HepG2 (cell line): Measurements from ENCODE around the gene CRISPLD2. TPM values are rescaled to one million over a fixed set of nuclear protein-coding genes. Genes with fewer than 3 reads are reported as not detected.

Source experiments
- ARHGAP35 ChIP-seq: sonication (generic); formaldehyde crosslinking; IDR thresholded peaks from 2 replicates; pipeline ENCODE4 v1.9.0; 2022; ENCODE audit warnings: mild to moderate bottlenecking, inconsistent platforms, moderate library complexity, missing genetic modification reagents, borderline replicate concordance
- ISX ChIP-seq: sonication (generic); formaldehyde crosslinking; conservative IDR thresholded peaks from 2 replicates; pipeline ENCODE4 v1.5.0; 2020; ENCODE audit warnings: missing genetic modification reagents
- NAIF1 ChIP-seq: sonication (generic); formaldehyde crosslinking; IDR thresholded peaks from 2 replicates; pipeline ENCODE4 v1.5.0; 2020; ENCODE audit warnings: mild to moderate bottlenecking, missing genetic modification reagents, borderline replicate concordance
- NR3C1 ChIP-seq: sonication (generic); formaldehyde crosslinking; IDR thresholded peaks from 2 replicates; pipeline ENCODE4 v1.4.0; 2020; ENCODE audit warnings: missing genetic modification reagents
- RXRB ChIP-seq: IDR thresholded peaks from 2 replicates; pipeline ENCODE4 v1.6.1; 2016; ENCODE audit warnings: borderline replicate concordance, missing genetic modification reagents, missing compliant biosample characterization
- TAF15 ChIP-seq: fragments of 200-400 bp; formaldehyde crosslinking; IDR thresholded peaks from one replicate; pipeline ENCODE4 v1.6.1; 2018; ENCODE audit warnings: mild to moderate bottlenecking, low read depth, low read length; ENCODE audit not compliant: poor library complexity, severe bottlenecking
- YY1 ChIP-seq: IDR thresholded peaks from 2 replicates; pipeline ENCODE4 v1.6.1; 2011; ENCODE audit warnings: low read length, low read depth, moderate library complexity, mild to moderate bottlenecking; ENCODE audit not compliant: insufficient read depth, insufficient replicate concordance
- ZNF232 ChIP-seq: sonication (generic); formaldehyde crosslinking; IDR thresholded peaks from 2 replicates; pipeline ENCODE4 v1.4.0; 2020; ENCODE audit warnings: missing genetic modification reagents, borderline replicate concordance
- ZNF383 ChIP-seq: sonication (generic); formaldehyde crosslinking; IDR thresholded peaks from 2 replicates; pipeline ENCODE4 v1.4.0; 2020; ENCODE audit warnings: missing genetic modification reagents, mild to moderate bottlenecking, borderline replicate concordance
- polyA plus RNA-seq, 8 experiments: library from polyadenylated mRNA; depleted of rRNA in 3 of 8; stranded (reverse) in 7 of 8; unstranded in 1 of 8; fragments of >200 nt; fragmentation: Illumina TruSeq in 4 of 8; extraction: Trizol in 4 of 8; gene quantifications; 2 replicates each; pipeline versions ENCODE4 v1.2.1 to v1.2.3, GENCODE V29; 2011 to 2016; ENCODE audit warnings: low read depth in 4 of 8, missing spikeins in 1 of 8, mixed read lengths in 1 of 8; ENCODE audit not compliant: insufficient read depth in 1 of 8
- total RNA-seq, 5 experiments: library from RNA; depleted of rRNA; stranded (reverse); fragments of >200 nt; fragmentation: Illumina TruSeq; extraction: Trizol; gene quantifications; 2 replicates each; pipeline ENCODE4 v1.2.3, GENCODE V29; 2016; ENCODE audit warnings: low read depth in 1 of 5
- TF ChIP-seq, protein P1 (sequence below): sonication (generic); formaldehyde crosslinking; IDR thresholded peaks from 2 replicates; pipeline ENCODE4 v1.5.0; 2020; ENCODE audit warnings: missing genetic modification reagents, mild to moderate bottlenecking, borderline replicate concordance
- TF ChIP-seq, protein P2 (sequence below): sonication (generic); formaldehyde crosslinking; IDR thresholded peaks from 2 replicates; pipeline ENCODE4 v1.4.0; 2020; ENCODE audit warnings: missing genetic modification reagents, borderline replicate concordance
- TF ChIP-seq, protein P3 (sequence below): sonication (generic); formaldehyde crosslinking; IDR thresholded peaks from 2 replicates; pipeline ENCODE4 v1.5.0; 2020; ENCODE audit warnings: mild to moderate bottlenecking, missing genetic modification reagents
- TF ChIP-seq, protein P4 (sequence below), 2 experiments: sonication (generic) in 1 of 2; formaldehyde crosslinking in 1 of 2; IDR thresholded peaks; 2 replicates each; pipeline versions ENCODE4 v1.5.1 to v1.6.1; 2011 to 2020; ENCODE audit warnings: borderline replicate concordance in 1 of 2, low read depth in 1 of 2, low read length in 1 of 2, mild to moderate bottlenecking in 1 of 2, missing genetic modification reagents in 1 of 2, moderate library complexity in 1 of 2
- TF ChIP-seq, protein P5 (sequence below): IDR thresholded peaks from 2 replicates; pipeline ENCODE4 v1.6.1; 2016; ENCODE audit warnings: missing compliant biosample characterization, missing genetic modification reagents, borderline replicate concordance
- TF ChIP-seq, protein P6 (sequence below): sonication (generic); formaldehyde crosslinking; conservative IDR thresholded peaks from 2 replicates; pipeline ENCODE4 v1.5.0; 2020; ENCODE audit warnings: missing genetic modification reagents

Gene CRISPLD2
- total and polyA plus RNA-seq, 2 of the 13 experiments (the other 11 are each of a cell fraction or from before 2014, with no cell fraction given), result 0.04 to 0.31 TPM

DNA sequence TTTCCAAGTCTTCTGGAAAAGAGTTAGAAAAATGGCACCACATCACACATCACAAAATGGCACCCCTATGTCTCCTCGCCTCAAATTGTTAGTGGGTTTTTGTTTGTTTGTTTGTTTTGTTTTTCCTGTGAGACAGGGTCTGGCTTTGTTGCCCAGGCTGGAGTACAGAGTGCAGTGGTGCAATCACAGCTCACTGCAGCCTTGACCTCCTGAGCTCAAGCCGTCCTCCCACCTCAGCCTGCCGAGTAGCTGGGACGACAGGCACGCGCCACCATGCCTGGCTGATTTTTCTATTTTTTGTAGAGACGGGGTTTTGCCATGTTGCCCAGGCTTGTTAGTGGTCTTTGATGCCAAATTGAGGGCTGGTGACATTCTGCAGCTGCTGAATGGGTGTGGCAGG, 3.8 kb upstream of the CRISPLD2 start (continued):
- TF ChIP-seq, protein P1, sequence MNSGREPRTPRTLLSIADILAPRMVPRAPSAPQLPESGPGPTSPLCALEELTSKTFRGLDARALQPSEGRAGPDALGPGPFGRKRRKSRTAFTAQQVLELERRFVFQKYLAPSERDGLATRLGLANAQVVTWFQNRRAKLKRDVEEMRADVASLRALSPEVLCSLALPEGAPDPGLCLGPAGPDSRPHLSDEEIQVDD, result no peak
- TF ChIP-seq NR3C1 (CRISPR knock-in tag) (no peak), ZNF232 (CRISPR knock-in tag) (no peak), ISX (CRISPR knock-in tag) (no peak), ZNF383 (no peak), YY1 (no peak), ARHGAP35 (no peak), TAF15 (no peak), NAIF1 (CRISPR knock-in tag) (0 out of 2 replicates have a peak, but pooled peaks have one; percentile 60), RXRB (CRISPR knock-in tag) (peak; percentile 47; the same call in 1 of the 2 replicates)
- TF ChIP-seq, protein P2, sequence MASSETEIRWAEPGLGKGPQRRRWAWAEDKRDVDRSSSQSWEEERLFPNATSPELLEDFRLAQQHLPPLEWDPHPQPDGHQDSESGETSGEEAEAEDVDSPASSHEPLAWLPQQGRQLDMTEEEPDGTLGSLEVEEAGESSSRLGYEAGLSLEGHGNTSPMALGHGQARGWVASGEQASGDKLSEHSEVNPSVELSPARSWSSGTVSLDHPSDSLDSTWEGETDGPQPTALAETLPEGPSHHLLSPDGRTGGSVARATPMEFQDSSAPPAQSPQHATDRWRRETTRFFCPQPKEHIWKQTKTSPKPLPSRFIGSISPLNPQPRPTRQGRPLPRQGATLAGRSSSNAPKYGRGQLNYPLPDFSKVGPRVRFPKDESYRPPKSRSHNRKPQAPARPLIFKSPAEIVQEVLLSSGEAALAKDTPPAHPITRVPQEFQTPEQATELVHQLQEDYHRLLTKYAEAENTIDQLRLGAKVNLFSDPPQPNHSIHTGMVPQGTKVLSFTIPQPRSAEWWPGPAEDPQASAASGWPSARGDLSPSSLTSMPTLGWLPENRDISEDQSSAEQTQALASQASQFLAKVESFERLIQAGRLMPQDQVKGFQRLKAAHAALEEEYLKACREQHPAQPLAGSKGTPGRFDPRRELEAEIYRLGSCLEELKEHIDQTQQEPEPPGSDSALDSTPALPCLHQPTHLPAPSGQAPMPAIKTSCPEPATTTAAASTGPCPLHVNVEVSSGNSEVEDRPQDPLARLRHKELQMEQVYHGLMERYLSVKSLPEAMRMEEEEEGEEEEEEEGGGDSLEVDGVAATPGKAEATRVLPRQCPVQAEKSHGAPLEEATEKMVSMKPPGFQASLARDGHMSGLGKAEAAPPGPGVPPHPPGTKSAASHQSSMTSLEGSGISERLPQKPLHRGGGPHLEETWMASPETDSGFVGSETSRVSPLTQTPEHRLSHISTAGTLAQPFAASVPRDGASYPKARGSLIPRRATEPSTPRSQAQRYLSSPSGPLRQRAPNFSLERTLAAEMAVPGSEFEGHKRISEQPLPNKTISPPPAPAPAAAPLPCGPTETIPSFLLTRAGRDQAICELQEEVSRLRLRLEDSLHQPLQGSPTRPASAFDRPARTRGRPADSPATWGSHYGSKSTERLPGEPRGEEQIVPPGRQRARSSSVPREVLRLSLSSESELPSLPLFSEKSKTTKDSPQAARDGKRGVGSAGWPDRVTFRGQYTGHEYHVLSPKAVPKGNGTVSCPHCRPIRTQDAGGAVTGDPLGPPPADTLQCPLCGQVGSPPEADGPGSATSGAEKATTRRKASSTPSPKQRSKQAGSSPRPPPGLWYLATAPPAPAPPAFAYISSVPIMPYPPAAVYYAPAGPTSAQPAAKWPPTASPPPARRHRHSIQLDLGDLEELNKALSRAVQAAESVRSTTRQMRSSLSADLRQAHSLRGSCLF, result no peak
- TF ChIP-seq, protein P3, sequence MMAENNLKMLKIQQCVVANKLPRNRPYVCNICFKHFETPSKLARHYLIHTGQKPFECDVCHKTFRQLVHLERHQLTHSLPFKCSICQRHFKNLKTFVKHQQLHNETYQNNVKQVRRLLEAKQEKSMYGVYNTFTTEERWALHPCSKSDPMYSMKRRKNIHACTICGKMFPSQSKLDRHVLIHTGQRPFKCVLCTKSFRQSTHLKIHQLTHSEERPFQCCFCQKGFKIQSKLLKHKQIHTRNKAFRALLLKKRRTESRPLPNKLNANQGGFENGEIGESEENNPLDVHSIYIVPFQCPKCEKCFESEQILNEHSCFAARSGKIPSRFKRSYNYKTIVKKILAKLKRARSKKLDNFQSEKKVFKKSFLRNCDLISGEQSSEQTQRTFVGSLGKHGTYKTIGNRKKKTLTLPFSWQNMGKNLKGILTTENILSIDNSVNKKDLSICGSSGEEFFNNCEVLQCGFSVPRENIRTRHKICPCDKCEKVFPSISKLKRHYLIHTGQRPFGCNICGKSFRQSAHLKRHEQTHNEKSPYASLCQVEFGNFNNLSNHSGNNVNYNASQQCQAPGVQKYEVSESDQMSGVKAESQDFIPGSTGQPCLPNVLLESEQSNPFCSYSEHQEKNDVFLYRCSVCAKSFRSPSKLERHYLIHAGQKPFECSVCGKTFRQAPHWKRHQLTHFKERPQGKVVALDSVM (CRISPR knock-in tag), result no peak
- TF ChIP-seq, protein P4, sequence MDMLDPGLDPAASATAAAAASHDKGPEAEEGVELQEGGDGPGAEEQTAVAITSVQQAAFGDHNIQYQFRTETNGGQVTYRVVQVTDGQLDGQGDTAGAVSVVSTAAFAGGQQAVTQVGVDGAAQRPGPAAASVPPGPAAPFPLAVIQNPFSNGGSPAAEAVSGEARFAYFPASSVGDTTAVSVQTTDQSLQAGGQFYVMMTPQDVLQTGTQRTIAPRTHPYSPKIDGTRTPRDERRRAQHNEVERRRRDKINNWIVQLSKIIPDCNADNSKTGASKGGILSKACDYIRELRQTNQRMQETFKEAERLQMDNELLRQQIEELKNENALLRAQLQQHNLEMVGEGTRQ (IDR thresholded peaks at IDR 0.05; ENCODE audit: low read depth, low read length), result no peak
- TF ChIP-seq, protein P4 (CRISPR knock-in tag; IDR thresholded peaks at IDR 0.05; ENCODE audit: borderline replicate concordance), result no peak
- TF ChIP-seq, protein P5, sequence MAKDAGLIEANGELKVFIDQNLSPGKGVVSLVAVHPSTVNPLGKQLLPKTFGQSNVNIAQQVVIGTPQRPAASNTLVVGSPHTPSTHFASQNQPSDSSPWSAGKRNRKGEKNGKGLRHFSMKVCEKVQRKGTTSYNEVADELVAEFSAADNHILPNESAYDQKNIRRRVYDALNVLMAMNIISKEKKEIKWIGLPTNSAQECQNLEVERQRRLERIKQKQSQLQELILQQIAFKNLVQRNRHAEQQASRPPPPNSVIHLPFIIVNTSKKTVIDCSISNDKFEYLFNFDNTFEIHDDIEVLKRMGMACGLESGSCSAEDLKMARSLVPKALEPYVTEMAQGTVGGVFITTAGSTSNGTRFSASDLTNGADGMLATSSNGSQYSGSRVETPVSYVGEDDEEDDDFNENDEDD (CRISPR knock-in tag), result no peak
- TF ChIP-seq, protein P6, sequence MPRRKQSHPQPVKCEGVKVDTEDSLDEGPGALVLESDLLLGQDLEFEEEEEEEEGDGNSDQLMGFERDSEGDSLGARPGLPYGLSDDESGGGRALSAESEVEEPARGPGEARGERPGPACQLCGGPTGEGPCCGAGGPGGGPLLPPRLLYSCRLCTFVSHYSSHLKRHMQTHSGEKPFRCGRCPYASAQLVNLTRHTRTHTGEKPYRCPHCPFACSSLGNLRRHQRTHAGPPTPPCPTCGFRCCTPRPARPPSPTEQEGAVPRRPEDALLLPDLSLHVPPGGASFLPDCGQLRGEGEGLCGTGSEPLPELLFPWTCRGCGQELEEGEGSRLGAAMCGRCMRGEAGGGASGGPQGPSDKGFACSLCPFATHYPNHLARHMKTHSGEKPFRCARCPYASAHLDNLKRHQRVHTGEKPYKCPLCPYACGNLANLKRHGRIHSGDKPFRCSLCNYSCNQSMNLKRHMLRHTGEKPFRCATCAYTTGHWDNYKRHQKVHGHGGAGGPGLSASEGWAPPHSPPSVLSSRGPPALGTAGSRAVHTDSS (CRISPR knock-in tag), result no peak
